ENCODE data around the gene TAF4.
"Not testable (repeated sequence)": the region's sequence is repeated elsewhere in the genome, so short reads cannot be mapped to it uniquely, and the experiment has no call there.

Gene TAF4

DNA sequence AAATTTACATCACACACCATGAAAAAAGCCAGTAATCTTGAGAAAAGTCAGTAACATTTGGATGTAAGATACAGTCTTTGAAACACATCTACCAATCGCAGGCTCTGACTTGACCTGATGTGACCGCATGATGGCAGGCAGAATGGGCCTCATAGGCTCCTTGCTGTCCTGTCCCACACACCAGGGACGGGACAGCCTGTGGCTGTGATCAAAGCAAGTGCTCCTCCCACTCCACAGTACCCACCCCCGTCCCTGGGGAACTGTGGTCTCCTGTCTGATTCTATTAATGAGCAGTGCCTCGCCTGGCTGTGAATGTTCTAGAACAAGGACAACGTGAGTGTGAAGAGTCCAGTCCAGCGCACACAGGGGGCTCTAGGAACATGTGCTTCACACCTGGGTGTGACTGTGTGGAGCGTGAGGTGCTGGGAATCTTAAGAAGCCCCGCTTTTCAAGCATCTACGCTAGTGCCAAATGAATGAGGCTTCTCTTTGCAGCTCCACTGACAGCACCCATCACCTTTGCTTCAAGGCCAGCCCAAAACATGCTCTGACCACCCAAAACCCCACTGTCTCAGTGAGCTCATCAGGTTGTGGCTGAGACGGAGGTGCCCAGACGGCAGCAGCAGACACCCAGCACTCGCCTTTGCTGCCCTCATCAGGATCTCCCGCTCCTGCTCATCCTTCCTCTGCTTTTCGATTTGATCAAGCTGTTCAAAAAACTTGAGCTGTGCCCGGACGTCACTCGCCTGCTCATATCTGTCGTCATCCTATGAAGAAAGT, 67.1 kb downstream of the TAF4 start:
- intact Hi-C loops (cut with DNase I): no loop called here
- DNase-seq: no peak

DNA sequence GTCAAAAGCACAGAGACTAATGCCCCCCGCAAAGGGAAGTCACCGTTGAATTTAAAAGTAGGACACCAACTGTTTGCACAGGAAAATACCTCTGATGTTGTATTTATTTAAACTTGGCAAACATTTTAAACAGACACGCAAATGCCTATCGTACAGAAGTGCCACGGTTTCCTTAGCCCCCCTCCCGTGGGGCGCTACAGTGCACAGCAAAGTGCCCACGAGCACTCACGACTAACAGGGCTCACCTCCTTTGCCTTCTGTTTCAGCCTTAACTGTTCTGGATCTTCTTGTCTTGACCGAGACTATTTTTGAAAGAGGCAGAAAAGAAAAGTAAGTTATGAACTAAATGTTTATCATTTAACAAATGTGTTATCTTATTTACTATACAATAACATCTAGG, 67.8 kb downstream of the TAF4 start:
- intact Hi-C loops (cut with DNase I): no loop called here

DNA sequence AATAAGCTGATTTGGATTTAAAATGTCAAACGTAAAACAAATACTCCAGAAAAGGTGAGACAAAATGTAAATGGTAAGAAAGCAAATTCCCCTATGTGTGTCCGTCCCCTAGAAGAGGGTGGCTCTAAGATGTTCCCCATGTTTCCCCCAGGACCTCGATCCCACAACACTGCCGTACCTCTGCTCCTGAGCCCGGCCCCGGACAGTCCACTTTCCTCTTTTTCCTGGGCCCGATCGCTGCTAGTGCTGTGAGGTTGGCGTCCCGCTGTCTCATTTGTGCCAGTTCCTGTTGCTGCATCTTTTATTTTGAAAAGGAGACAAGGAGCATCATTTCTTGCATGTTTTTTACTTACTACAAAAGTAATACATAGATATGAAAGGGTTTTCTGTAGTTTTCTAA, 68.3 kb downstream of the TAF4 start:
- no peak for DNase-seq
- intact Hi-C loops (cut with DNase I): no loop called here

More for the DNA sequence above, 67.8 kb downstream of the TAF4 start:
- no peak for DNase-seq

DNA sequence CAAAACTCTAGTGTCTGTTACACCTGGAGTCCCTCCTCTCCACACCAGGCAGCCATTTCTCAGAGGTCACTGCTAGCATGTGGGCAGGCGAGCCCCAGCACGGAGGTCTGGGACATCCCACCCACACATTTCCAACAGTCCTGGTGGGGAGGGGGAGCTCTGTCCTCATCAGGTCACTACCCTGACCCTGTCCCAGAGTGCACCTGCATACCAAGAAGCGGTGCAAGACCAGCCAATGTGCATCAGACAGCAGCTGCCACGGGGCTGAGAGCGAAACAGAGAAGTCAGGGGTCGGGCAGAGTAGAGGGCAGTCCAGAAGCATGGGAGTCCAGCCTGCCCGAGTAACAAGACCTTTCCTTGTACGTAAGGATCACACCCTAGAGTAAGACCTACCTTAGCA, 71.1 kb downstream of the TAF4 start:
- no peak for DNase-seq
- intact Hi-C loops (cut with DNase I): no loop called here

DNA sequence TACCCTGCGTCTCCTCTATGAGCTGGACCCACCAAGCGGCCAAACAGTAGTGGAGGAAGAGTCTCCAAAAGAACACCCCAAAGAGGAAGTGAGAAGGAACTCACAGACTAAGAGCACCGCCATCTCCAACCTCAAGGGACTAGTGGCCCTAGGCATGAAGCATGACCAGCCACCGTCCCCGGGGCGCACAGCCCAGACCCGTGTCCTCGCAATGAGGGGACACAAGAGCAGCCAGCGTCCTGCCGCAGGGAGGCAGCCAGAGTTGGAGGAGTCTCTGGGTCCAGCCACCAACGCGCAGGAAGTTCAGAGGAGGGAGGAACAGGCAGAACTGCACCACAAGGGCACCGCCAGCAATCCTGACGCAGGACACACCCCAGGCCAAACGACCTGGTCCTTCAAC, 72.6 kb downstream of the TAF4 start:
- DNase-seq: no peak
- intact Hi-C loops (cut with DNase I): no loop called here

- intact Hi-C loops (cut with DNase I): no loop called here
- no peak for DNase-seq
Measured at GRCh38 chr20:61991476-61991875, 74.2 kb downstream of the TAF4 start.

- intact Hi-C loops (cut with DNase I): no loop called here
- DNase-seq: no peak
Measured at GRCh38 chr20:61990484-61990883, 75.2 kb downstream of the TAF4 start.

- DNase-seq: no peak
- intact Hi-C loops (cut with DNase I): no loop called here
Measured at GRCh38 chr20:61989741-61990140, 75.9 kb downstream of the TAF4 start.

DNA sequence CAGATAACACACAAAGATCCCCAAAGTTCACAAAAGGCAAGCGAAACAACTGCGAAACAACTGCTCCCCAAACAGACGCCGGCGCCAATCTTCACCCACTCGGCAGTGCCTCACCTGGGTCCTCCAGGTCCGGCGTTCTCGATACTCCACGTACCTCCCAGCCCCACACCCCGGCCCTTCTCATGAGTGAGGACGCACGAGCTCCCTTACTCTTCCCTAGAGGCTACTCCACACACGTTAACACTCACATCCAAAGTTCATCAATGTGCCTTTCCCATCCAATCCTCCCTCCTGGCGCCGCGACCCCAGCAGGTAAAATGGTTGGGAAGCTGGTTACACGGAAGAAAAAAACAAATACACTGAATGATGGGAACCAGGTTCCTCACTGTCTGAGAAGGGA, 77.0 kb downstream of the TAF4 start:
- DNase-seq: no peak
- intact Hi-C loops (cut with DNase I): no loop called here

GRCh38 chr20:61986762-61987321, 78.8 kb downstream of the TAF4 start:
- no peak for DNase-seq

GRCh38 chr20:61985096-61985495, 80.6 kb downstream of the TAF4 start:
- DNase-seq: no peak
- intact Hi-C loops (cut with DNase I): no loop called here

More at GRCh38 chr20:61986762-61987321, 78.8 kb downstream of the TAF4 start:
- intact Hi-C loops (cut with DNase I): no loop called here

- DNase-seq; intact Hi-C loops (cut with DNase I): not testable (repeated sequence)
Measured at GRCh38 chr20:61984431-61984830, 81.2 kb downstream of the TAF4 start.

DNA sequence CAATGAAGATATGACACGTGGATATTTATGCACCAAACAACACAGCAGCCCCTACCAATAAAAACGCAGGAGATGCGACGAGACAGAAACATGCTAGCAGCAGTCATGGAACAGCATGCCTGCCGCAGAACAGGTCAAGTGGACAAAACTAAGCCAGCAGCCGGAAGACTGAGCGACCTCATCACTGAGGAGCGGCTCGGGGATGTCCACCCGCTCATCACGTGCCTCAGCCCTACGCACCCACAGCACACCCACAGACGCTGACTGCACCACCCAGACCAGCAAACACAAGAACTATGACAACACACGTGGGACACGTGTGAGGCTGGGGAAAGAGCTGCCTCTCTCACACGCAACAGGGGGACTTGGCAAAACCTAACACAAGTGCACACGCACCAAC, 81.7 kb downstream of the TAF4 start:
- intact Hi-C loops (cut with DNase I): no loop called here
- DNase-seq: no peak

DNA sequence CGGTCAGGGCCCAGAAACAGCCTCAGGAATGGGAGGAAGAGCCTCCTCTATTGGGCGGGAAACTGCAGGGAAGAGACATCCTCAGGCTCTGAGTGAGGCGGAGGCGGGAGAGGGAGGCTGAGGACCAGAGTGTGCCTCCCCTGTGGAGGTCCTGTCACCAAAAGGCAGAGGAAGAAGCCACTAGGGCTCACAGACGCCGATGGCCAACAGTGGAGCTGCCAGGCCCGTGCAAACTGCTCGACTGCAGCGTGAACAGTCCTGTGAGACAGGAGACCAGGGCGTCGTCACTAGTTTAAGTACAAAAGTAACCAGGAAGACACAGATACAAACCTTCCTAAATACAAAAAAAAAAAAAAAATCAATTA, 82.7 kb downstream of the TAF4 start:
- intact Hi-C loops (cut with DNase I): no loop called here
- DNase-seq: no peak

DNA sequence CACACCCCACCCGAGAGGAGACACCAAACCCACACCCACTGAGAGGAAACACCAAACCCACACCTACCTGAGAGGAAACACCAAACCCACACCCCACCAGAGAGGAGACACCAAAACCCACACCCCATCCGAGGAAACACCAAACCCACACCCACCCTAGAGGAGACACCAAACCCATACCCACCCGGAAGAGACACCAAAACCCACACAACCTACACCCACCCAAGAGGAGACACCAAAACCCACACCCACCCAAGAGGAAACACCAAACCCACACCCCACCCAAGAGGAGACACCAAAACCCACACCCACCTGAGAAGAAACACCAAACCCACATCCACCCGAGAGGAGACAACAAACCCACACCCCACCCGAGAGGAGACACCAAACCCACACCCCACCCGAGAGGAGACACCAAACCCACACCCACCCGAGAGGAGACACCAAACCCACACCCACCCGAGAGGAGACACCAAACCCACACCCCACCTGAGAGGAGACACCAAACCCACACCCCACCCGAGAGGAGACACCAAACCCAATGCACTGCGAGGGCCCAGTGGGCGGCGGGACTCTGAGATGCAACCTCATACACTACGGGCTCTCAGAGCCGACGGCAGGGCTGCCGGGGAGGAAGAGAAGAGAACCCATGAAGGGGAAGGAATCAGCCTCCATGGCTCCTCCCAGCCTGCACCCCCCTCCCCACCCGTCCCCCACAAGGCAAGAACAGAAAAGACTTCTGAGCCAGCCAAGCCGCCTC, 83.3 kb downstream of the TAF4 start:
- intact Hi-C loops (cut with DNase I): no loop called here
- DNase-seq: no peak

- DNase-seq; intact Hi-C loops (cut with DNase I): not testable (repeated sequence)
Measured at GRCh38 chr20:61981691-61982090, 84.0 kb downstream of the TAF4 start.

GRCh38 chr20:61980647-61981583, 84.8 kb downstream of the TAF4 start:
- DNase-seq: peak in 12 of 42 donors; percentile 14 to 63 (median 38)
- intact Hi-C loops (cut with DNase I): no loop called here

DNA sequence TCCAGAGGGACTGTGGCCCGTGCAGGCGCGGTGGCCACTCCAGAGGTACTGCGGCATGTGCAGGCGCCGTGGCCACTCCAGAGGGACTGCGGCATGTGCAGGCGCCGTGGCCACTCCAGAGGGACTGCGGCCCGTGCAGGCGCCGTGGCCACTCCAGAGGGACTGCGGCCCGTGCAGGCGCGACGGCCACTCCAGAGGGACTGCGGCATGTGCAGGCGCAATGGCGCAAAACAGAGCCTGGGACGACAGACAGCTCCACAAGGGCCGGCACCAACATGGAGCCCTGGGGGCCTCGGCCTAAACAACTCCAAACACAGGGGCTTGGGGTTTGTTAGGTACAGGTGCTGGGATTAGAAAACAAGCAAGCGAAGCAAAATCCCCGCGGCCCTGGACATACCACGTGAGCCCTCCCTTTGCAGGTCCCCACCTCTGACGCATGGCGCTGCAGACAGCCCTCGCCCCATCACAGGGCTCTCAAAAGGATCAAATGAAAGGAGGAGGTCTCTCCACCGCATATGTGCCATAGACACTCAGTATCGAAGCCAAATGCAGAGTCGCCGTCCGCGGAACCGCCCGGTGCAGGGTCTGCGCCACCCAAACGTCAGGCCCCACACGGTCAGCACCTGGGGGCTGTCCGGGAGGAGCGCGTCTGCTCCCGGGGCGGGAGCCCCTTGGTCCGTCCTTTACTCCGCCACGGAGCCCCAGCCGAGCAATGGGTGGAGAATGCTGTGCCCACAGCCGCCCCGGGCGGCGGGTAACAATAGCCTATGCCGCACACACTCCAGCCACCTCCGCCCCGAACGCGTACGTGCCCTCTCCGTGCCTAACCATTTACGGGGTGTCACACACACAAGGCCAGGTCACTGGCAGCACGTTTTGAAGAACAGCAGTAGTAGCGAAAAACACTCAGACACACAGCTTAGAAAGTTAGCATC, 85.7 kb downstream of the TAF4 start:
- intact Hi-C loops (cut with DNase I): no loop called here
- DNase-seq: peak in 1 of 42 donors; percentile 17

Measured in head of caudate nucleus (tissue), 42 donors.